ENCODE results near the gene SLC35F5.
"Not testable (repeated sequence)": the region's sequence is repeated elsewhere in the genome, so short reads cannot be mapped to it uniquely, and the experiment has no call there.

SLC35F5 gene

DNA sequence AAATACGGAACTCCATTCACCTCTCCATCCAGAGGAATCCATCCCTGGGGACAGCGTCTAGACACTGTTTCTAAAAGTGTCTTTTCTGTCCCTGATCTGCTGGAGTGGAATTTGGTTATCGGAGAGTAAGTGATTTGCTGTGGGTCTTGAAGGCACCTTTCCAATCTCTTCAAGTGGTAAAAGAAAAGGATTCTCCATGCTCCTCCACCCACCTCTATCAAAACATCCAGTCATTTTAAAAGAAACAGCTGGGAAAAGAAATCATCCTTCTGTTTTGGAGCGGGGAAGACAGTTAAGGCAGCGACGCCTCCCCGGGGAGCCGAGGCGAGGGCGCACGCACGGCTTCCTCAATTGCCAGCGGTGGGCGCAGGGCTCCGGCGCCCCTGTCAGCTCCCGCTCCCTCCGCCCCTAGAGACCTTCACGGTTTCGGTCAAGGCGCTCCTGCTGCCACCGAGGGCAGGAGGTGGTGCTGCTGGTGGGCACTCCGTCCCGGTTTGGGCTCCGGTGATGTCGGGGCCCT is 547 bp downstream of the SLC35F5 start:
- peak in 1 of 2 donors; percentile 7 for DNase-seq

GRCh38 chr2:113755035-113755834 is 1.2 kb downstream of the SLC35F5 start:
- DNase-seq, result no peak

- no peak for DNase-seq
Observed at GRCh38 chr2:113754160-113754559, 2.3 kb downstream of the SLC35F5 start.

- DNase-seq, result no peak
Observed at GRCh38 chr2:113750385-113750784, 6.1 kb downstream of the SLC35F5 start.

DNA sequence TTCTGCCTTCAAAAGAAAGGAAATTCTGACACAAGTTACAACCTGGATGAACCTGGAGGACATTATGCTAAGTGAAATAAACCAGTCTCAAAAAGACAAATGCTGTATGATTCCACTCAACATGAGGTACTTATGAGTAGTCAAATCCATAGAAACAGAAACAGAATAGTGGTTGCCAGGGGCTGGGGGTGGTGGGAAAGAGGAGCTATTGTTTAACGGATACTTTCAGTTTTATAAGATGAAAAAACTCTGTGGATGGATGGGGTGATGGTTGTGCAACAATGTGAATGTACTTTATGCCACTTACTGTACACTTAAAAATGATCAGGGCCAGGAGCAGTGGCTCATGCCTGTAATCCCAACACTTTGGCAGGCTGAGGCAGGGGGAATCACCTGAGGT is 15.4 kb downstream of the SLC35F5 start:
- DNase-seq, result no peak

- no peak for DNase-seq
Observed at GRCh38 chr2:113739849-113740248, 16.6 kb downstream of the SLC35F5 start.

DNA sequence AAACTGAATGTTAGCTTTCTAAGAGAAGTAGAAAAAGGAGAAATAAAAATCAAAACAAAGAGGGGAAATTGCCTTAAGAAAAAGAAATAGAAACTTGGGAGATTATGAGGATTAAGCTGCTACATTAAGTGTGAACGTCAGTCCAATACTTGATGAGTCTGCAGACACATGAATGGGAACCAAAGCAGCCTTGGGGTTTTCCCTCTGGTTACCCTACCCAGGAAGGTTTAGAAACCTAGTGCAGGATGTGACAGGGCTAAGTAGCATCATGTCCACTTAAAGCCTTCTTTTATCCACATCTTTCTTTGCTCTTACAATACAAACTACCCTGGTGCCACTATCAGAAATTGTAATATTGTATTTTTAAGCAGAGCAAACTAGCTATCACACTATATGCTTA is 22.3 kb downstream of the SLC35F5 start:
- DNase-seq, result no peak

DNA sequence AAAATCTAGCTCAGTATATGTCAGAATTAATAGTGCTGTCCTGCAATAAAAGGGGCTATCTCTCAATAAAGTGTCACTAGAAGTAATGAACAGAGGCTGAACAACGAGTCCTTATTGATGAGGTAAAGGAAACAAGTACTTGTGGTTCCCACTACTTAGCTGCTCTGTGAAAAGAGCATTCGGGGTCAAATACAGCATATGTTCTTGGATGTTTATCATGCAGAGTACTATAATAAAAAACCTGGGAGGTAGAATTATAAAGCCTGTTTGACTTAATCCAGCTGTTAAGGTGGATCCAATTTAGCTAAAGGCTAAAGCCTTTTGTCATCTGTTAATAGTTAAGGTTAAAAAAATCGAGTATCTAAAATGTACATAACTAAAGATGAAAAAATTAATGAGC is 32.4 kb downstream of the SLC35F5 start:
- DNase-seq, result no peak

GRCh38 chr2:113723411-113723810 is 33.0 kb downstream of the SLC35F5 start:
- no peak for DNase-seq

DNA sequence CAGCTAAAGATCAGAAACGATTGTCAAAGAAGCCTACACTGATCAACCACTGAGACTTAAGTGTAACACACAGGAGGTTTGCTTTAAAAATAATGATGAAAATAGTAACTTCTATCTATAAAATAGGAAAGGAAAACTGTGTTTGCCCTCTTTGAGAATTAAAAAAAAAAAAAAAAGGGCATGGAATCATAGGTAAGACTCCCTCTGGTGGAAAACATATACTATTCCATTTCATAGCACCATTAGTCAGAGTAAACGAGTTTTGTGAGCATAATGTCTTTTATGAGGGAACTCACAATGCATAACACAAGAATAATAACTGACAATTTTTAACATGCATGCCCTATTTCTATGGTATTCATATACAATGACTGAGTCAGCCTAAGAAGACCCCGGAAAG is 36.3 kb downstream of the SLC35F5 start:
- peak in 1 of 2 donors; percentile 3 for DNase-seq

- no peak for DNase-seq
Observed at GRCh38 chr2:113716291-113716690, 40.2 kb downstream of the SLC35F5 start.

DNA sequence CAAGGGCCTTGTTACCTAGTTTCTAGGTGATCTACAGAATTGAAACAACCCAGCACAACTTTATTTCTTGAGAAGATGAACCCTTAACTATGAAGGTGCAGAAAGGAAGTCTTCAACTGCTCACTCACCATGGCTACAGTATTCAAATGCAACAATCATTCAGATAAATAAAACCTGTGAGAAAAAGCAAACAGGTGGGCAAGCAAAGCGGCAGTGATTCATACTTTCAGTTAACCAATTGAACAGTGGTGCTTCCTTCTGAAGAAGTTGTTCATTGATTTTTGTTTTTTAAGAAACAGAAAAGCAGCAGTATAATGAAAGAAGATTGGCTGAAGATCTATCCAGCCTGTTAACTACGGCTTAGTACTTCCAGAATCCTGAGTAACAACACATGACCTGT is 43.5 kb downstream of the SLC35F5 start:
- no peak for DNase-seq

DNA sequence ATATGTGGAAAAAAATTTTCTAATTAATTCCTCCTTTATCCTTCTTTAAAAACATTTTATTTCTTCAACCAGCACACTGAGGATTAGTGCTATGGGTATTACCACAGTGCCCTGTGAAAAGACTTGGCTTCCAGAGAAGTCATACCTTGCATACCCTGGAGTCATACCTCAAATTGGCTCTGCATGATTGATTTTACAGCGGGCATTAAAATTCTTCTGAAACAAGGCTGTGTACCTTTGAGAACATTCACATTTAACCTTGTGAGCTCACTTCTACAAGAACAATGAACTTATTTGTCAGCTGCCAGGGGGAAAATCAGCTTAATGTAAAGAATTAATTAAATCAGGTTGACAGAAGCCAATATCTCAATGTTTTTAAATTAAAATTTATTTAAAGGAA is 44.6 kb downstream of the SLC35F5 start:
- no peak for DNase-seq

DNA sequence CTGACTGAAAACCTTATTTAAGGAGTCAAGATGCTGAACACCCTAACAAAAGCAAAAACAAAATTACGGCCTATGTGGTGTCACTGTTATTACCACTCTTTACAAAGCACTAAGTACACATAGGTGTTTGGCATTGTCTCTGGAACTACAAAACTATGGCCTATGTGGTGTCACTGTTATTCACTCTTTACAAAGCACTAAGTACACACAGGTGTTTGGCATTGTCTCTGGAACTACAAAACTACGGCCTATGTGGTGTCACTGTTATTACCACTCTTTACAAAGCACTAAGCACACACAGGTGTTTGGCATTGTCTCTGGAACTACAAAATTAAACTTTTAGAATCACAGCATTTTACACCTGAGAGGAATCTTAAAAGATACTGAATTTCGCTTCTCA is 47.4 kb downstream of the SLC35F5 start:
- no peak for DNase-seq

- no peak for DNase-seq
Observed at GRCh38 chr2:113707106-113707505, 49.3 kb downstream of the SLC35F5 start.

DNA sequence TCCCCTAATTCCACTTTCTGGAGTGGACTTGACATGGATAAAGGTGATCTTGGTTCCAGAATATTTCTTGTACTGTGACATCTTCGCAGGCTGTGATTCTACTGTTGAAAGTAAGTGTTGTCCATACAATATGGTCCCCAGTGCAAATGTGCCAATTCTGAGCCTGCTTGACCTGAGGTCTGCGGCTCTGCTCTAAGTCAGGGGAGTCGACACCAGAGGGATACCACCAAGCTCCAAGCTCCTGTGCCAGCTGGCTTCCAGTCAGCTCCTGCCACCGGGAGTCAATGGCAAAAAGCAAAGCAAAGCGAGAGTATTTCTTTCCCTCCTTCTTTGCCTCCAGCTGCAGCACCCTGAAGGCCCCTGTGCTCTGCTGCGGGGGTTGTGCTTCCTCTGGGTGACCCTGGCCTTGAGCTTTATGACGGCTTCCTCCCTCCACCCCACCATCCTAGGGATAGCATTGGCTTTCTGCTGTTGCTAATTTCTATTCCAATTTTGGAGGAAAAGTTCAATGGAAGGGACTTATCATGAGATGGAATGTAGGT is 50.4 kb downstream of the SLC35F5 start:
- DNase-seq, result no peak

DNA sequence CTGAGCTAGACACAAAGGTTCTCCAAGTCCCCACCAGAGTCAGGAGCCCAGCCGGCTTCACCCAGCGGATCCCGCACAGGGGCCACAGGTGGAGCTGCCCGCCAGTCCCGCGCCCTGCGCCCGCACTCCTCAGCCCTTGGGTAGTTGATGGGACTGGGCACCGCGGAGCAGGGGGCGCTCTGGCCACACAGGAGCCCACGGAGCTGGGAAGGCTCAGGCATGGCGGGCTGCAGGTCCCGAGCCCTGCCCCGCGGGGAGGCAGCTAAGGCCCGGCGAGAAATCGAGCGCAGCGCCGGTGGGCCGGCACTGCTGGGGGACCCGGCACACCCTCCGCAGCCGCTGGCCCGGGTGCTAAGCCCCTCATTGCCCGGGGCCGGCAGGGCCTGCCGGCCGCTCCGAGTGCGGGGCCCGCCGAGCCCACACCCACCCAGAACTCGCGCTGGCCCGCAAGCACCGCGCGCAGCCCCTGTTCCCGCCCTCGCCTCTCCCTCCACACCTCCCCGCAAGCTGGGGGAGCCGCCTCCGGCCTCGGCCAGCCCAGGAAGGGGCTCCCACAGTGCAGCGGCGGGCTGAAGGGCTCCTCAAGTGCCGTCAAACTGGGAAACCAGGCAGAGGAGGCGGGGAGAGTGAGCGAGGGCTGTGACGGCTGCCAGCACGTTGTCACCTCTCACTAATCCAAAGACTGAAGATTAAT is 52.0 kb downstream of the SLC35F5 start:
- DNase-seq, result not testable (repeated sequence)

- DNase-seq, result no peak
Observed at GRCh38 chr2:113703386-113704299, 52.8 kb downstream of the SLC35F5 start.

GRCh38 chr2:113700186-113700841 is 56.1 kb downstream of the SLC35F5 start:
- DNase-seq, result peak in 1 of 2 donors; percentile 17

DNA sequence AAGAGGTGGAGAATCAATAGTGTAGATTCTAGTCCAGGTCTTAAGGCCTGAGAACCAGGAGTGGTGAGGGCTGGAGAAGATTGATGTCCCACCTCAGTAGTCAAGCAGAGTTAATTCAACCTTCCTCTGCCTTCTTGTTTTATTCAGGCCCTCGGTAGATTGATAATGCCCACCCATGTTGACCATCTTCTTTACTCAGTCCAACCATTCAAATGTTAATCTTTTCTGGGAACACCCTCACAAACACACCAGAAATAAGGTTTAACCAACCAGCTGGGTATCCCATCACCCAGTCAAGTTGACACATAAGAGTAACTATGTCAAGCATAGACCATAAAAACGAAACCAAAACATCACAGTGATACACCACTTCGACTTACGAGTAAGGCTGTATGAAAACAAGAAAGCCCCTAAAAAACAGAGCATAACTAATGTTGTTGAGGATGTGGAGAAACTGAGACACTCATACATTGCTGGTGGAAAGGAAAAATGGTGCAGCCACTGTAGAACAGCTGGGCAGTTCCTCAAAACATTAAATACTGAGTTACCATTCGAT is 57.5 kb downstream of the SLC35F5 start:
- no peak for DNase-seq

DNA sequence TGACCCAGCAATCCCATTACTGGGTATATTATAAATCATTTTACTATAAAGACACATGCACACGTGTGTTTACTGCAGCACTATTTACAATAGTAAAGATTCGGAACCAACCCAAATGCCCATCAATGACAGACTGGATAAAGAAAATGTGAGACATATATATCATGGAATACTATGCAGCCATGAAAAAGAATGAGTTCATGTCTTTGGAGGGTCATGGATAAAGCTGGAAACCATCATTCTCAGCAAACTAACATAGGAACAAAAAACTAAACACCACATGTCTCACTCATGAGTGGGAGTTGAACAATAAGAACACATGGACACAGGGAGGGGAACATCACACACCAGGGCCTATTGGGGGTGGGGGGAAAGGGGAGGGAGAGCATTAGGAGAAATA is 58.2 kb downstream of the SLC35F5 start:
- not testable (repeated sequence) for DNase-seq

- DNase-seq, result no peak
Observed at GRCh38 chr2:113697516-113697915, 58.9 kb downstream of the SLC35F5 start.

All from hippocampal formation (tissue), 2 donors.